ENCODE measurements around the gene EDNRA.

- TF ChIP-seq POLR2A (IDR thresholded peaks at IDR 0.05; ENCODE audit: control extremely low read depth in 1 of 2, low read depth in 2 of 2, low read length in 2 of 2), result no peak
- no peak for TF ChIP-seq TCF12 (IDR thresholded peaks at IDR 0.05; ENCODE audit: low read depth, low read length)
These were observed 61.5 kb downstream of the EDNRA start for GRCh38 chr4:147542229-147542990.

All from H1 (cell line).